Liver (tissue), 9 donors: ENCODE measurements around the gene SPTBN5. TPM values are rescaled to one million over a fixed set of nuclear protein-coding genes. Genes with fewer than 3 reads are reported as not detected.

Experiments
- DNase-seq: peaks from one replicate; pipeline ENCODE4 v3.0.0-alpha.2; 2017; ENCODE audit warnings: low spot score
- H3K27ac ChIP-seq, 2 donors: one replicate each; pipeline ENCODE4 v1.7.0; 2013; ENCODE audit warnings: inconsistent platforms in 2 of 2, low read length in 2 of 2, control low read depth in 1 of 2, low read depth in 1 of 2, mild to moderate bottlenecking in 1 of 2
- H3K27me3 ChIP-seq, 4 donors: one replicate each; pipeline versions ENCODE4 v1.6.1 to v1.7.0; 2013; ENCODE audit warnings: low read length in 3 of 4, inconsistent platforms in 1 of 4, mild to moderate bottlenecking in 1 of 4, moderate library complexity in 1 of 4; ENCODE audit not compliant: control insufficient read depth in 4 of 4, insufficient read depth in 4 of 4
- H3K36me3 ChIP-seq, 4 donors: one replicate each; pipeline versions ENCODE4 v1.6.1 to v1.7.0; 2013; ENCODE audit warnings: low read length in 3 of 4, mild to moderate bottlenecking in 3 of 4, low read depth in 1 of 4, moderate library complexity in 1 of 4; ENCODE audit not compliant: control insufficient read depth in 4 of 4, insufficient read depth in 3 of 4
- H3K4me1 ChIP-seq, 4 donors: one replicate each; pipeline versions ENCODE4 v1.6.1 to v1.7.0; 2013; ENCODE audit warnings: low read length in 3 of 4, mild to moderate bottlenecking in 3 of 4, moderate library complexity in 1 of 4; ENCODE audit not compliant: control insufficient read depth in 4 of 4, insufficient read depth in 4 of 4
- H3K4me3 ChIP-seq, 3 donors: one replicate each; pipeline versions ENCODE4 v1.6.1 to v1.7.0; 2013; ENCODE audit warnings: low read length in 3 of 3, control low read depth in 1 of 3, low read depth in 1 of 3, mild to moderate bottlenecking in 1 of 3
- H3K9ac ChIP-seq, 2 donors: one replicate each; pipeline ENCODE4 v1.7.0; 2013; ENCODE audit warnings: low read length in 2 of 2, mild to moderate bottlenecking in 2 of 2, moderate library complexity in 2 of 2, control low read depth in 1 of 2, low read depth in 1 of 2
- H3K9me3 ChIP-seq, 4 donors: one replicate each; pipeline versions ENCODE4 v1.6.1 to v1.7.0; 2013; ENCODE audit warnings: low read length in 3 of 4; ENCODE audit not compliant: control insufficient read depth in 4 of 4
- CTCF ChIP-seq: fragments of 150-350 bp; IDR thresholded peaks from 2 replicates; pipeline ENCODE4 v1.5.1; 2017; ENCODE audit warnings: improper control_type of control experiment, low read depth, low read length; ENCODE audit not compliant: missing input control
- EGR1 ChIP-seq, 2 donors: IDR thresholded peaks; 2 replicates each; pipeline ENCODE4 v1.6.1; 2016 to 2018; ENCODE audit warnings: antibody characterized with exemption in 2 of 2, low read depth in 2 of 2
- FOXA1 ChIP-seq: IDR thresholded peaks from 2 replicates; pipeline ENCODE4 v1.6.1; 2016; ENCODE audit warnings: antibody characterized with exemption
- GABPA ChIP-seq, 2 donors: IDR thresholded peaks in 1 of 2; conservative IDR thresholded peaks in 1 of 2; 2 replicates each; pipeline ENCODE4 v1.6.1; 2016; ENCODE audit warnings: antibody characterized with exemption in 2 of 2, mild to moderate bottlenecking in 1 of 2, moderate library complexity in 1 of 2
- HNF4A ChIP-seq, 2 donors: conservative IDR thresholded peaks; 2 replicates each; pipeline ENCODE4 v1.6.1; 2016; ENCODE audit warnings: antibody characterized with exemption in 2 of 2, mild to moderate bottlenecking in 2 of 2
- HNF4G ChIP-seq: IDR thresholded peaks from 2 replicates; pipeline ENCODE4 v1.6.1; 2016; ENCODE audit warnings: antibody characterized with exemption
- NR2F2 ChIP-seq: IDR thresholded peaks from 2 replicates; pipeline ENCODE4 v1.6.1; 2016; ENCODE audit warnings: antibody characterized with exemption
- RAD21 ChIP-seq, 2 donors: IDR thresholded peaks; 2 replicates each; pipeline ENCODE4 v1.6.1; 2016; ENCODE audit warnings: antibody characterized with exemption in 2 of 2, mild to moderate bottlenecking in 2 of 2
- REST ChIP-seq: IDR thresholded peaks from 2 replicates; pipeline ENCODE4 v1.6.1; 2016; ENCODE audit warnings: antibody characterized with exemption, mild to moderate bottlenecking
- RXRA ChIP-seq, 2 donors: IDR thresholded peaks; 2 replicates each; pipeline ENCODE4 v1.6.1; 2017 to 2018; ENCODE audit warnings: antibody characterized with exemption in 2 of 2, mild to moderate bottlenecking in 1 of 2
- SP1 ChIP-seq: IDR thresholded peaks from 2 replicates; pipeline ENCODE4 v1.6.1; 2018; ENCODE audit warnings: antibody characterized with exemption, mild to moderate bottlenecking
- TAF1 ChIP-seq: conservative IDR thresholded peaks from 2 replicates; pipeline ENCODE4 v1.6.1; 2016; ENCODE audit warnings: antibody characterized with exemption, mild to moderate bottlenecking
- YY1 ChIP-seq: IDR thresholded peaks from 2 replicates; pipeline ENCODE4 v1.6.1; 2016; ENCODE audit warnings: antibody characterized with exemption, mild to moderate bottlenecking
- ZBTB33 ChIP-seq: IDR thresholded peaks from 2 replicates; pipeline ENCODE4 v1.6.1; 2016; ENCODE audit warnings: antibody characterized with exemption
- WGBS: extraction: QIAGEN DNeasy Blood & Tissue Kit; methylation state at CpG from one replicate; pipeline ENCODE4 v1.1.7; 2013; 5-methylcytosine and 5-hydroxymethylcytosine counted together
- polyA plus RNA-seq, 2 donors: library from polyadenylated mRNA; stranded (reverse) in 1 of 2; unstranded in 1 of 2; fragments of 200-250 nt in 1 of 2; fragments of >200 nt in 1 of 2; fragmentation: Nextera tagmentation in 1 of 2; extraction: Ambion mirVana in 1 of 2; gene quantifications; one replicate each; pipeline versions ENCODE4 v1.2.1 to v1.2.3, GENCODE V29; 2013 to 2015
- total RNA-seq, 2 donors: library from RNA; depleted of rRNA; stranded (reverse); fragments of >200 nt; gene quantifications; one replicate each; pipeline ENCODE4 v1.2.3, GENCODE V29; 2014
- TF ChIP-seq, protein P1 (sequence below): IDR thresholded peaks from 2 replicates; pipeline ENCODE4 v1.6.1; 2016; ENCODE audit warnings: antibody characterized with exemption
- TF ChIP-seq, protein P2 (sequence below): IDR thresholded peaks from 2 replicates; pipeline ENCODE4 v1.6.1; 2016; ENCODE audit warnings: antibody characterized with exemption
- donor health status: healthy.
- donor health status: healthy.
- donor health status: healthy.
- donor health status: healthy.
- donor health status: healthy.

The SPTBN5 gene
- total and polyA plus RNA-seq, 4 donors, result 0.12 to 1.7 (median 0.17) TPM

DNA sequence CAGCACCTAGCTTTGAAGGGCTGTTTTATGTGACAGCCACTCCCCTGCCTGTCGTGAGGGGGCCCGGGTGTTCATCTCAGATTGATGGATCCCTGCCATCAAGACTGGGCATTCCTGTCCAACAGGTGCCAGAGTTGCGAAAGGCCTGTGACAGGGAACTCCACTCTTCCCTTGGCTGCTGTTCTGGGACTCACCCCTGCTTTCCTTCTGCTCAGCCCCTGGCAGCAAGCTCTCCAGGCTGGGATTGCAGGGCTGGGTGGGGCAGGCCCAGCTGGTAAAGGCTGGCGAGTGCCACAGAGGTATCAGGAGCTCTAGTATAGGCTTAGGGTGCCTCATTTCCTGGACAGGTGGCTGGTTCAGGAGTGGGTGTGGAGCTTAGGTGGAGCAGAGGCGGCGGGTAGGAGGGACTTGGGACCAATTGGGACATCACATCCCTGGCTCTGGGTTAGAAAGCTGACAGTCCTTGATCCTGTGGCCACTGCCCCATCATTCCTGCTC lies 55.4 kb downstream of the SPTBN5 start, which contains the start of gene PLA2G4B:
Gene PLA2G4B (plus strand): TSS at position 448 of the 498 bp plus-strand sequence. CDS start 67 bp downstream, outside the sequence.
- H3K9ac ChIP-seq, result no peak within 1 kb of the TSS
- TF ChIP-seq FOXA1, result no peak
- H3K4me3 ChIP-seq, result no peak within 1 kb of the TSS
- H3K9me3 ChIP-seq, result no peaks in the 10 kb centered on the region
- no peak within 1 kb of the TSS for H3K27ac ChIP-seq
- no peaks in the 10 kb centered on the region for H3K27me3 ChIP-seq
- peaks cover 0 to 6% (median 5%) of the 10 kb centered on the region in 4 donors for H3K36me3 ChIP-seq
- WGBS, result 84% methylated on average over 6 of the region's 6 CpGs
- no peaks in the 10 kb centered on the region for H3K4me1 ChIP-seq
- no peak for DNase-seq

DNA sequence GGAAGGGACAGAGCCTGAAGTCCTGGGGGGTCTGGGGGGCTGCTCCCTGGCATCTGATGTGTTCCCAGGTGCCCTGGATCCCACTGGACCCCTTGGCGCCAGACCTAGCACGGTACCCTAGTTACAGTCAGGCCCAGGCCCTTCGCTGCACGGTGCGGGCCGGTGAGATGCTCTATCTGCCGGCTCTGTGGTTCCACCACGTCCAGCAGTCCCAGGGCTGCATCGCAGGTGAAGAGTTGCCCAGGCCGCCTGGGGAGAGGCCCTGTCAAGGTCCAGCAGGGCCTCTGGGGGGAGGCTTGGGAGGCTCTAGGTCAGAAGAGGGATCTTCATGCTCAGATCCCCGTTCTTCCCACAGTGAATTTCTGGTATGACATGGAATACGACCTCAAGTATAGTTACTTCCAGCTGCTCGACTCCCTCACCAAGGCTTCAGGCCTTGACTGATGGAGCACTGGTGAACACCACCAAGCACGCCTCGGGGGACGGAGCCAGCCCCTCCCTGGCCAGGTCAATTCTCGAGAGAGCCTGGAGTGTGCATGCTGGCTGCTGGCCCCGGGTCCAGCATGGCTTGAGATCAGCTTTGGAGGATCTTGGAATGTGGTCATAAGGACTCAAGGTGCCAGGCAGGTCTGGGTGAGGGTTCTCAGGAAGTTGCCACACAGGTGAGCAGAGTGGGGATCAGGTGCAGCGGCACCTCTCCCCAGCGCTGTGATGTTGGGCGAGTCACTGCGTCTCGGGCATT lies 57.0 kb downstream of the SPTBN5 start:
- Histone ChIP-seq H3K4me3 (no peak overlapping the region), H3K27me3 (no peaks in the 10 kb centered on the region), H3K9ac (no peak overlapping the region), H3K9me3 (no peaks in the 10 kb centered on the region), H3K27ac (no peak overlapping the region), H3K36me3 (peaks cover 0 to 6% (median 5%) of the 10 kb centered on the region in 4 donors), H3K4me1 (no peaks in the 10 kb centered on the region)
- DNase-seq, result no peak
- WGBS, result 97% methylated on average over 23 of the region's 23 CpGs
- no peak for TF ChIP-seq REST
- TF ChIP-seq GABPA (IDR thresholded peaks at IDR 0.05 in 1 of 2, conservative IDR thresholded peaks at IDR 0.05 in 1 of 2), result no peak
- no peak for TF ChIP-seq ZBTB33
- TF ChIP-seq HNF4G, result no peak
- TF ChIP-seq RAD21 (IDR thresholded peaks at IDR 0.05), result no peak
- TF ChIP-seq YY1, result no peak
- no peak for TF ChIP-seq EGR1 (IDR thresholded peaks at IDR 0.05; ENCODE audit: low read depth in 2 of 2)
- TF ChIP-seq FOXA1, result no peak
- no peak for TF ChIP-seq SP1
- TF ChIP-seq, protein P1, sequence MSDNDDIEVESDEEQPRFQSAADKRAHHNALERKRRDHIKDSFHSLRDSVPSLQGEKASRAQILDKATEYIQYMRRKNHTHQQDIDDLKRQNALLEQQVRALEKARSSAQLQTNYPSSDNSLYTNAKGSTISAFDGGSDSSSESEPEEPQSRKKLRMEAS, result no peak
- no peak for TF ChIP-seq TAF1
- no peak for TF ChIP-seq RXRA (IDR thresholded peaks at IDR 0.05)
- no peak for TF ChIP-seq CTCF
- TF ChIP-seq, protein P2, sequence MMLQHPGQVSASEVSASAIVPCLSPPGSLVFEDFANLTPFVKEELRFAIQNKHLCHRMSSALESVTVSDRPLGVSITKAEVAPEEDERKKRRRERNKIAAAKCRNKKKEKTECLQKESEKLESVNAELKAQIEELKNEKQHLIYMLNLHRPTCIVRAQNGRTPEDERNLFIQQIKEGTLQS, result no peak
- no peak for TF ChIP-seq NR2F2
- TF ChIP-seq HNF4A (conservative IDR thresholded peaks at IDR 0.05), result no peak
